Calu3 (cell line): Measurements from ENCODE around the gene DGCR2. TPM values are rescaled to one million over a fixed set of nuclear protein-coding genes. Genes with fewer than 3 reads are reported as not detected.

Experiments used
- BruUV-seq: library from RNA; stranded (reverse); fragments of 400-500 nt; replicated peaks from 2 replicates; lab custom pipeline; 2021; lab: Mats Ljungman, UMichigan
- CTCF ChIA-PET: fragments of 300-600 bp; sonication (Branson Sonifier 250); formaldehyde crosslinking; loops from one replicate; lab custom pipeline; 2022; ENCODE audit warnings: antibody characterized with exemption; lab: Charles Lee
- DNase-seq: peaks from one replicate; pipeline ENCODE4 v3.0.0; 2022
- H3K27ac Mint-ChIP-seq: one replicate; pipeline ENCODE4 v1.8.0; 2022; ENCODE audit warnings: mixed read lengths; ENCODE audit not compliant: unreplicated experiment
- H3K27me3 Mint-ChIP-seq: one replicate; pipeline ENCODE4 v1.8.0; 2022; ENCODE audit warnings: mixed read lengths; ENCODE audit not compliant: unreplicated experiment
- H3K36me3 Mint-ChIP-seq: one replicate; pipeline ENCODE4 v1.8.0; 2022; ENCODE audit warnings: mild to moderate bottlenecking, moderate library complexity, mixed read lengths; ENCODE audit not compliant: insufficient read depth, unreplicated experiment
- H3K4me1 Mint-ChIP-seq: one replicate; pipeline ENCODE4 v1.8.0; 2022; ENCODE audit warnings: mild to moderate bottlenecking, low read depth, mixed read lengths; ENCODE audit not compliant: unreplicated experiment
- H3K4me3 Mint-ChIP-seq: one replicate; pipeline ENCODE4 v1.8.0; 2022; ENCODE audit warnings: mild to moderate bottlenecking, low read depth, moderate library complexity, mixed read lengths; ENCODE audit not compliant: unreplicated experiment
- H3K9me3 Mint-ChIP-seq: one replicate; pipeline ENCODE4 v1.8.0; 2022; ENCODE audit warnings: low read depth, mixed read lengths; ENCODE audit not compliant: unreplicated experiment
- CTCF ChIP-seq: fragments of 200-600 bp; IDR thresholded peaks from one replicate; pipeline ENCODE4 v1.8.0; 2022; ENCODE audit warnings: antibody characterized with exemption; ENCODE audit not compliant: unreplicated experiment
- intact Hi-C: fragments of 100-400 bp; cut with micrococcal nuclease; formaldehyde crosslinking; loops from one replicate; pipeline ENCODE4 v1.10.0; 2022; ENCODE audit not compliant: unreplicated experiment
- total RNA-seq: library from RNA; stranded (reverse); gene quantifications from 2 replicates; pipeline ENCODE4 v1.2.3, GENCODE V29; 2022

Gene DGCR2
- total RNA-seq, 1 experiment from 2014 or later = 76.4 TPM

GRCh38 chr22:19082793-19083192 is 39.4 kb downstream of the DGCR2 start:
- no peak for TF ChIP-seq CTCF
- CTCF ChIA-PET = no interaction called here
- Mint-ChIP-seq H3K4me3 (no peak overlapping the region), H3K27me3 (no peaks in the 10 kb centered on the region), H3K9me3 (no peaks in the 10 kb centered on the region), H3K36me3 (peaks cover 13% of the 10 kb centered on the region), H3K4me1 (peaks cover 10% of the 10 kb centered on the region), H3K27ac (no peak overlapping the region)
- DNase-seq = no peak
- BruUV-seq = no TSS peak
- intact Hi-C loops = no loop called here

GRCh38 chr22:19082101-19082500 is 40.1 kb downstream of the DGCR2 start:
- intact Hi-C loops = no loop called here
- TF ChIP-seq CTCF = no peak
- CTCF ChIA-PET = no interaction called here

GRCh38 chr22:19081351-19081750 is 40.9 kb downstream of the DGCR2 start:
- H3K27me3 Mint-ChIP-seq = no peaks in the 10 kb centered on the region
- no TSS peak for BruUV-seq
- H3K9me3 Mint-ChIP-seq = no peaks in the 10 kb centered on the region
- DNase-seq = no peak
- no peak overlapping the region for H3K27ac Mint-ChIP-seq
- intact Hi-C loops = no loop called here
- no peak overlapping the region for H3K4me3 Mint-ChIP-seq
- H3K4me1 Mint-ChIP-seq = peaks cover 10% of the 10 kb centered on the region
- TF ChIP-seq CTCF = no peak
- CTCF ChIA-PET = no interaction called here
- peaks cover 10% of the 10 kb centered on the region for H3K36me3 Mint-ChIP-seq

More at GRCh38 chr22:19082101-19082500, 40.1 kb downstream of the DGCR2 start:
- DNase-seq = no peak
- Mint-ChIP-seq H3K27ac (no peak overlapping the region), H3K27me3 (no peaks in the 10 kb centered on the region), H3K4me3 (no peak overlapping the region), H3K4me1 (peaks cover 10% of the 10 kb centered on the region), H3K36me3 (peaks cover 13% of the 10 kb centered on the region), H3K9me3 (no peaks in the 10 kb centered on the region)
- no TSS peak for BruUV-seq

DNA sequence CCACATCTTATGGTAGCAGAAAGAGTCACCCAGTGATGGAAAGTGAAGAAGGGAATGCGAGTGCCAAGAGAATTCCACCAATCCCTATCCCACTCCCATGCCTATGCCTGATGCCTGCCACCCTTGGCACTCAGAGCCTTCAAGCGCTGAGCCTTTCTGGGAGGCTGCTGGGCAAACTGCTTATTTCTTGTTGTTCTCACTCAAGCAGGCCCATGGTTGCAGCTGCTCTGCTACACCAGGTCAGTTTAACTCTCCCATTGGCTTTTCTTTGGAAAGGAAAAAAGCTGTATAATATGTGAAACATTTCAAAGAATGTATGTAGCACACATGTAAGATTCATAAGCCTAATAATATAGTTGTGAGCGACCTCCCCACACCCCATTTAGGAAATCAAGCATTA is 41.4 kb downstream of the DGCR2 start:
- TF ChIP-seq CTCF = no peak
- no peak for DNase-seq
- CTCF ChIA-PET = no interaction called here

More for the DNA sequence above, 41.4 kb downstream of the DGCR2 start:
- BruUV-seq = no TSS peak
- peaks cover 8% of the 10 kb centered on the region for H3K4me1 Mint-ChIP-seq
- no peaks in the 10 kb centered on the region for H3K9me3 Mint-ChIP-seq
- no peak overlapping the region for H3K4me3 Mint-ChIP-seq
- H3K27me3 Mint-ChIP-seq = no peaks in the 10 kb centered on the region
- no peak overlapping the region for H3K27ac Mint-ChIP-seq
- intact Hi-C loops = no loop called here
- H3K36me3 Mint-ChIP-seq = peaks cover 9% of the 10 kb centered on the region
